ENCODE results near the gene LMNTD2. TPM values are rescaled to one million over a fixed set of nuclear protein-coding genes. Genes with fewer than 3 reads are reported as not detected.

LMNTD2 gene
- total and polyA plus RNA-seq, 2 experiments from 2014 or later: 0.22 to 0.36 TPM

DNA sequence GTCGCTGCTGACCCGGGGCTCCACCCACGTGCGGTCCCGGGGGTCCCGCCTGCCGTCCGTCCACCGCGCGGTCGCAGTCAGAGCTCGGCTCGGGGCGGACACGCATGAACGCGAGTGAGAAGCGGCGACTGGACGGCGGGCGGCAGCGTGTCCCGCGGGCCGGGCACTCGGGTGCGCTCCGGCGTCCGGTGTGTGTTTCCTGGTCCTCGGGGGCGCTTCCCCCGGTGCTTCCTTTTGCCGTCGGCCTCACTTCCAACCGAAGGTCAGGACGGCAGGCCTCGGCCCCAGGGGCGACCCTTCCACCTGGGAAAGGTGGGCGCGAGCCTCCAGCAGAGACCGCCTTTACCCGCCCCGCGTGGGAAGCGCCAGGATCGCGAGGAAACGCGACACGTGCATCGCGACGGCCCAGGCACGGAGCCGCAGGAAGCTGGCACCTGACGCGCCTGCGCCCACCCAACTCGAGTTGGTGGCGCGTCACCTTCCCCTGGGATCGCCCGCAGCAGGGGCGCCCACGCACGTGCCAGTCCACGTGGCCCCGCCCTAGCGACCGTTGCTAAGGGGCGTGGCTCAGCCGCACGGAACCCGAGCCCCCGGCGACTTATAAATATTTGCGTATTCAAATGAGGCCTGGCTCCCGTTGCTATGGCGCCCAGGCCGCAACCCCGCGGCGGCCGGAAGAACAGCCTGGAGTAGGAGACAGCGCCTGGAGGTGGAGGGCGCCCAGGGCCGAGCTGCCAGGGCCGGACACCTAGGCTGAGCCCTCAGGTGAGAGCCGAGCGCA lies 23.5 kb downstream of the LMNTD2 start, which contains the start of gene LRRC56:
TSS of gene LRRC56 (plus strand) at position 687 of the 781 bp plus-strand sequence. CDS start 3,158 bp downstream, outside the sequence.
- 4 to 5% methylated on average over 83 to 86 of the region's 93 CpGs for WGBS, 2 experiments (ENCODE audit: low coverage in 1 of 2, low lambda C conversion rate in 2 of 2, missing lambda C conversion rate in 2 of 2)
- in situ Hi-C loops (cut with MboI): no loop called here
- Histone ChIP-seq H4K20me1 (ENCODE audit: insufficient read depth) (no peaks in the 10 kb centered on the region), H3K9me2 (ENCODE audit: insufficient read depth) (no peaks in the 10 kb centered on the region), H2AFZ (peak within 1 kb of the TSS; percentile 63), H3K79me2 (ENCODE audit: insufficient read depth) (peaks cover 17% of the 10 kb centered on the region), H3K27me3 (replicated peaks; ENCODE audit: insufficient read depth) (no peaks in the 10 kb centered on the region), H3K9me3 (ENCODE audit: low read depth) (no peaks in the 10 kb centered on the region), H3K4me1 (ENCODE audit: insufficient read depth) (no peaks in the 10 kb centered on the region), H3F3A (ENCODE audit: insufficient read depth) (0 out of 2 replicates have a peak, but pooled peaks cover 5% of the 10 kb centered on the region), H3K36me3 (ENCODE audit: low read depth) (no peaks in the 10 kb centered on the region), H3K4me3 (peak within 1 kb of the TSS; percentile 76), H3K27ac (peak within 1 kb of the TSS; percentile 39), H3K9ac (peak within 1 kb of the TSS; percentile 71), H3K4me2 (ENCODE audit: unreplicated experiment) (peak within 1 kb of the TSS; percentile 59)
- no peak for TF ChIP-seq EZH2phosphoT487 (IDR thresholded peaks at IDR 0.05; ENCODE audit: insufficient read depth, low read depth)
- TF ChIP-seq EZH2 (IDR thresholded peaks at IDR 0.05; ENCODE audit: insufficient read depth, poor library complexity, severe bottlenecking): no peak
- DNase-seq: peak; percentile 86

- TF ChIP-seq EZH2phosphoT487 (IDR thresholded peaks at IDR 0.05; ENCODE audit: insufficient read depth, low read depth) (no peak), EZH2 (IDR thresholded peaks at IDR 0.05; ENCODE audit: insufficient read depth, poor library complexity, severe bottlenecking) (no peak)
- Histone ChIP-seq H2AFZ (peak within 1 kb of the TSS; percentile 65), H3K4me3 (peak within 1 kb of the TSS; percentile 99), H3K27me3 (replicated peaks; ENCODE audit: insufficient read depth) (no peaks in the 10 kb centered on the region), H3K27ac (peak within 1 kb of the TSS; percentile 39), H3F3A (ENCODE audit: insufficient read depth) (0 out of 2 replicates have a peak, but pooled peaks cover 5% of the 10 kb centered on the region), H3K4me1 (ENCODE audit: insufficient read depth) (no peaks in the 10 kb centered on the region), H3K9me2 (ENCODE audit: insufficient read depth) (no peaks in the 10 kb centered on the region), H3K36me3 (ENCODE audit: low read depth) (no peaks in the 10 kb centered on the region), H3K4me2 (ENCODE audit: unreplicated experiment) (peak within 1 kb of the TSS; percentile 96), H3K9me3 (ENCODE audit: low read depth) (no peaks in the 10 kb centered on the region), H3K79me2 (ENCODE audit: insufficient read depth) (peaks cover 17% of the 10 kb centered on the region), H3K9ac (peak within 1 kb of the TSS; percentile 87), H4K20me1 (ENCODE audit: insufficient read depth) (no peaks in the 10 kb centered on the region)
- DNase-seq: peak; percentile 97
- 3 to 8% methylated on average over 37 to 68 of the region's 97 CpGs for WGBS, 2 experiments (ENCODE audit: low coverage in 1 of 2, low lambda C conversion rate in 2 of 2, missing lambda C conversion rate in 2 of 2)
- in situ Hi-C loops (cut with MboI): no loop called here
These were observed 24.8 kb downstream of the LMNTD2 start, which contains the start of gene HRAS for GRCh38 chr11:535519-536454. Gene HRAS, minus strand, starts transcription at chr11:535576.

DNA sequence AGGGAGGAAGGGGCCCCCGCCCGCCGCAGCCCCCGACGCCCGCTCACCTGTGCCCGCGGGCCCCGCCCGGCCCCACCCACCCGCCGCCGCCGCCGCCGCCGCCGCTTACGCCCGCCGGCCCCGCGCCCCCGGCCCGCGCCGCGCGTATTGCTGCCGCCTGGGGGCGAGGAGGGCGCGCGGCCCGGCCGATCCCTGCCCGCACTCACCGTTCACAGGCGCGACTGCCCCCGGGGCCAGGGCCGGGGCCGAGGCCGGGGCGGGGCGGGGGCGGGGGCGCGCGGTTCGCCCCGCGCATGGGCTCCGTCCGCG lies 25.4 kb downstream of the LMNTD2 start:
- Histone ChIP-seq H3K9ac (peak overlapping the region; percentile 87), H3F3A (ENCODE audit: insufficient read depth) (0 out of 2 replicates have a peak, but pooled peaks cover 5% of the 10 kb centered on the region), H3K4me3 (peak overlapping the region; percentile 99), H3K9me2 (ENCODE audit: insufficient read depth) (no peaks in the 10 kb centered on the region), H3K27me3 (replicated peaks; ENCODE audit: insufficient read depth) (no peaks in the 10 kb centered on the region), H3K4me1 (ENCODE audit: insufficient read depth) (no peaks in the 10 kb centered on the region), H3K79me2 (ENCODE audit: insufficient read depth) (peaks cover 17% of the 10 kb centered on the region), H4K20me1 (ENCODE audit: insufficient read depth) (no peaks in the 10 kb centered on the region), H2AFZ (no peak overlapping the region), H3K9me3 (ENCODE audit: low read depth) (no peaks in the 10 kb centered on the region), H3K4me2 (ENCODE audit: unreplicated experiment) (peak overlapping the region; percentile 96), H3K36me3 (ENCODE audit: low read depth) (no peaks in the 10 kb centered on the region), H3K27ac (no peak overlapping the region)
- in situ Hi-C loops (cut with MboI): no loop called here
- WGBS, 2 experiments (ENCODE audit: low coverage in 1 of 2, low lambda C conversion rate in 2 of 2, missing lambda C conversion rate in 2 of 2): 1% methylated on average over 30 of the region's 56 CpGs; no CpG with 5 or more reads in 1 of the 2 experiments
- TF ChIP-seq EZH2phosphoT487 (IDR thresholded peaks at IDR 0.05; ENCODE audit: insufficient read depth, low read depth) (no peak), EZH2 (IDR thresholded peaks at IDR 0.05; ENCODE audit: insufficient read depth, poor library complexity, severe bottlenecking) (no peak)
- no peak for DNase-seq

All from GM23248 (cell line).